Astrocyte (in vitro differentiated cells and primary cell): ENCODE measurements around the gene CREBL2. TPM values are rescaled to one million over a fixed set of nuclear protein-coding genes. Genes with fewer than 3 reads are reported as not detected.

Source experiments
- DNase-seq: peaks from one replicate; pipeline ENCODE4 v3.0.0-alpha.2; 2010; ENCODE audit warnings: low read depth
- FAIRE-seq: peaks from 2 replicates; lab custom pipeline; 2011; peaks lifted over from hg19 to GRCh38; lab: Jason Lieb, UNC
- H2AFZ ChIP-seq: 2 replicates; pipeline ENCODE4 v1.6.0; 2012; ENCODE audit warnings: low read depth, low read length, inconsistent platforms
- H3K27ac ChIP-seq: 2 replicates; pipeline ENCODE4 v1.5.1; 2011; ENCODE audit warnings: low read depth, low read length, inconsistent platforms
- H3K27me3 ChIP-seq: 2 replicates; pipeline ENCODE4 v1.6.0; 2011; ENCODE audit warnings: low read length, inconsistent platforms; ENCODE audit not compliant: insufficient read depth
- H3K36me3 ChIP-seq: 2 replicates; pipeline ENCODE4 v1.5.1; 2011; ENCODE audit warnings: low read length, inconsistent platforms; ENCODE audit not compliant: insufficient read depth
- H3K4me1 ChIP-seq: 2 replicates; pipeline ENCODE4 v1.5.1; 2011; ENCODE audit warnings: low read length, inconsistent platforms; ENCODE audit not compliant: insufficient read depth
- H3K4me2 ChIP-seq: 2 replicates; pipeline ENCODE4 v1.6.0; 2012; ENCODE audit warnings: low read length, inconsistent platforms
- H3K4me3 ChIP-seq: 2 replicates; pipeline ENCODE4 v1.5.1; 2011; ENCODE audit warnings: low read depth, mild to moderate bottlenecking, low read length, inconsistent platforms; ENCODE audit not compliant: insufficient read depth
- H3K79me2 ChIP-seq: 2 replicates; pipeline ENCODE4 v1.6.0; 2012; ENCODE audit warnings: mild to moderate bottlenecking, low read length, inconsistent platforms; ENCODE audit not compliant: insufficient read depth
- H3K9ac ChIP-seq: 2 replicates; pipeline ENCODE4 v1.6.0; 2012; ENCODE audit warnings: mild to moderate bottlenecking, low read length, inconsistent platforms
- H3K9me3 ChIP-seq: 2 replicates; pipeline ENCODE4 v1.5.1; 2012; ENCODE audit warnings: low read depth, mild to moderate bottlenecking, low read length, inconsistent platforms; ENCODE audit not compliant: insufficient read depth
- H4K20me1 ChIP-seq: 2 replicates; pipeline ENCODE4 v1.6.0; 2012; ENCODE audit warnings: low read length, inconsistent platforms; ENCODE audit not compliant: insufficient read depth
- H3K27ac Mint-ChIP-seq: one replicate; pipeline ENCODE4 v1.8.0; 2021; ENCODE audit warnings: mild to moderate bottlenecking, mixed read lengths; ENCODE audit not compliant: unreplicated experiment
- H3K27me3 Mint-ChIP-seq: one replicate; pipeline ENCODE4 v1.8.0; 2021; ENCODE audit warnings: low read depth, mixed read lengths; ENCODE audit not compliant: unreplicated experiment
- H3K36me3 Mint-ChIP-seq: one replicate; pipeline ENCODE4 v1.8.0; 2021; ENCODE audit warnings: low read depth, mixed read lengths; ENCODE audit not compliant: unreplicated experiment
- H3K4me1 Mint-ChIP-seq: one replicate; pipeline ENCODE4 v1.8.0; 2021; ENCODE audit warnings: low read depth, mixed read lengths; ENCODE audit not compliant: unreplicated experiment
- H3K4me3 Mint-ChIP-seq: one replicate; pipeline ENCODE4 v1.8.0; 2021; ENCODE audit warnings: mild to moderate bottlenecking, moderate library complexity, mixed read lengths; ENCODE audit not compliant: unreplicated experiment
- H3K9me3 Mint-ChIP-seq: one replicate; pipeline ENCODE4 v1.8.0; 2021; ENCODE audit warnings: mild to moderate bottlenecking, mixed read lengths; ENCODE audit not compliant: unreplicated experiment
- CTCF ChIP-seq: IDR thresholded peaks from 2 replicates; pipeline ENCODE4 v1.5.1; 2011; ENCODE audit warnings: low read depth, mild to moderate bottlenecking, inconsistent platforms, low read length, moderate library complexity; ENCODE audit not compliant: insufficient read depth
- EZH2 ChIP-seq: IDR thresholded peaks from 2 replicates; pipeline ENCODE4 v1.6.1; 2012; ENCODE audit warnings: mild to moderate bottlenecking, low read length, inconsistent platforms; ENCODE audit not compliant: insufficient read depth
- total RNA-seq: library from RNA; stranded (reverse); gene quantifications from 2 replicates; pipeline ENCODE4 v1.2.1, GENCODE V29; 2021

CREBL2 gene
- total RNA-seq, 1 donor from 2014 or later: 14.8 TPM

GRCh38 chr12:12691549-12691948, 79.9 kb downstream of the CREBL2 start:
- FAIRE-seq (no peak), DNase-seq (no peak)
- no peak overlapping the region for H3K27ac Mint-ChIP-seq
- no peak overlapping the region for H3K4me2 ChIP-seq
- no peaks in the 10 kb centered on the region for H3K27me3 ChIP-seq
- no peaks in the 10 kb centered on the region for H3K9me3 ChIP-seq
- H2AFZ ChIP-seq: no peak overlapping the region
- H3K4me3 Mint-ChIP-seq: no peak overlapping the region
- no peaks in the 10 kb centered on the region for H3K9me3 Mint-ChIP-seq
- no peaks in the 10 kb centered on the region for H3K27me3 Mint-ChIP-seq
- no peak overlapping the region for H3K9ac ChIP-seq
- H3K4me1 ChIP-seq: peaks cover 8% of the 10 kb centered on the region
- no peaks in the 10 kb centered on the region for H3K36me3 ChIP-seq
- H3K4me1 Mint-ChIP-seq: peaks cover 1% of the 10 kb centered on the region
- no peaks in the 10 kb centered on the region for H4K20me1 ChIP-seq
- no peaks in the 10 kb centered on the region for H3K79me2 ChIP-seq
- no peak overlapping the region for H3K27ac ChIP-seq
- H3K36me3 Mint-ChIP-seq: no peaks in the 10 kb centered on the region
- no peak overlapping the region for H3K4me3 ChIP-seq
- TF ChIP-seq EZH2 (no peak), CTCF (no peak)

GRCh38 chr12:12693111-12693671, 81.5 kb downstream of the CREBL2 start:
- H2AFZ ChIP-seq: no peak overlapping the region
- Mint-ChIP-seq H3K4me1 (peaks cover 1% of the 10 kb centered on the region), H3K36me3 (no peaks in the 10 kb centered on the region), H3K27me3 (no peaks in the 10 kb centered on the region), H3K4me3 (no peak overlapping the region), H3K9me3 (no peaks in the 10 kb centered on the region), H3K27ac (no peak overlapping the region)
- H3K79me2 ChIP-seq: no peaks in the 10 kb centered on the region
- H3K9me3 ChIP-seq: no peaks in the 10 kb centered on the region
- H3K36me3 ChIP-seq: no peaks in the 10 kb centered on the region
- H3K27me3 ChIP-seq: no peaks in the 10 kb centered on the region
- no peak for TF ChIP-seq CTCF
- no peak for TF ChIP-seq EZH2
- peaks cover 8% of the 10 kb centered on the region for H3K4me1 ChIP-seq
- FAIRE-seq (no peak), DNase-seq (no peak)
- H3K27ac ChIP-seq: no peak overlapping the region
- no peaks in the 10 kb centered on the region for H4K20me1 ChIP-seq
- no peak overlapping the region for H3K4me3 ChIP-seq
- H3K9ac ChIP-seq: no peak overlapping the region
- H3K4me2 ChIP-seq: no peak overlapping the region

Other genes with a start within 250 kb of the CREBL2 start
- 21.4 and 24.2 TPM in 2 replicates for gene DUSP16, start 49.0 kb upstream of the CREBL2 start, total RNA-seq
- gene GPR19, start 84.3 kb downstream of the CREBL2 start, total RNA-seq: 2.8 and 4.3 TPM in 2 replicates
- gene CDKN1B, start 105.5 kb downstream of the CREBL2 start, total RNA-seq: 13.4 and 16.7 TPM in 2 replicates
- 0.38 and 0.70 TPM in 2 replicates for gene APOLD1, start 173.8 kb downstream of the CREBL2 start, total RNA-seq
- 54.6 and 62.1 TPM in 2 replicates for gene DDX47, start 201.5 kb downstream of the CREBL2 start, total RNA-seq